ENCODE measurements around the gene NCOA6. TPM values are rescaled to one million over a fixed set of nuclear protein-coding genes. Genes with fewer than 3 reads are reported as not detected.
"Not testable (repeated sequence)": the region's sequence is repeated elsewhere in the genome, so short reads cannot be mapped to it uniquely, and the experiment has no call there.

NCOA6 gene
- total RNA-seq, 2 experiments from 2014 or later: 8.8 to 24.4 TPM

GRCh38 chr20:34781220-34781619 lies 44.2 kb downstream of the NCOA6 start:
- Histone ChIP-seq H3K36me3 (ENCODE audit: insufficient read depth, low read length) (peaks cover 12% of the 10 kb centered on the region), H2AFZ (ENCODE audit: low read length) (no peak overlapping the region), H3K27ac (ENCODE audit: low read depth, low read length, poor library complexity, severe bottlenecking) (no peak overlapping the region), H3K79me2 (ENCODE audit: insufficient read depth, low read depth, low read length) (no peaks in the 10 kb centered on the region), H4K20me1 (ENCODE audit: insufficient read depth, low read length) (no peaks in the 10 kb centered on the region), H3K4me3 (ENCODE audit: low read depth, low read length, poor library complexity, severe bottlenecking) (no peak overlapping the region), H3K9me2 (ENCODE audit: insufficient read depth, low read length) (no peaks in the 10 kb centered on the region), H3K4me1 (ENCODE audit: insufficient read depth, low read length, poor library complexity, severe bottlenecking) (no peaks in the 10 kb centered on the region), H3K9me3 (ENCODE audit: low read length) (no peaks in the 10 kb centered on the region), H3K4me2 (ENCODE audit: low read length) (no peak overlapping the region)
- DNase-seq (ENCODE audit: low spot score): no peak
- ChIA-PET POLR2A (no interaction called here), CTCF (ENCODE audit: unreplicated experiment) (no interaction called here)
- intact Hi-C loops (cut with micrococcal nuclease; ENCODE audit: unreplicated experiment): no loop called here
- BruUV-seq (replicated peaks): no TSS peak
- TF ChIP-seq CTCF (conservative IDR thresholded peaks at IDR 0.05; ENCODE audit: low read length) (no peak), EZH2phosphoT487 (IDR thresholded peaks at IDR 0.05; ENCODE audit: borderline replicate concordance, low read depth, low read length) (no peak)

- H3K9me3 ChIP-seq (ENCODE audit: low read length); H3K79me2 ChIP-seq (ENCODE audit: insufficient read depth, low read depth, low read length); H3K27ac ChIP-seq (ENCODE audit: low read depth, low read length, poor library complexity, severe bottlenecking); BruUV-seq (replicated peaks); intact Hi-C loops (cut with micrococcal nuclease; ENCODE audit: unreplicated experiment); H3K4me2 ChIP-seq (ENCODE audit: low read length); CTCF ChIA-PET (ENCODE audit: unreplicated experiment); H3K9me2 ChIP-seq (ENCODE audit: insufficient read depth, low read length); DNase-seq (ENCODE audit: low spot score); H3K4me3 ChIP-seq (ENCODE audit: low read depth, low read length, poor library complexity, severe bottlenecking); H2AFZ ChIP-seq (ENCODE audit: low read length); H3K4me1 ChIP-seq (ENCODE audit: insufficient read depth, low read length, poor library complexity, severe bottlenecking); POLR2A ChIA-PET; H4K20me1 ChIP-seq (ENCODE audit: insufficient read depth, low read length): not testable (repeated sequence)
- H3K36me3 ChIP-seq (ENCODE audit: insufficient read depth, low read length): peaks cover 13% of the 10 kb centered on the region
These were observed 45.2 kb downstream of the NCOA6 start for GRCh38 chr20:34780291-34780690.

- H3K9me3 ChIP-seq (ENCODE audit: low read length): no peaks in the 10 kb centered on the region
- TF ChIP-seq CTCF (conservative IDR thresholded peaks at IDR 0.05; ENCODE audit: low read length) (no peak), EZH2phosphoT487 (IDR thresholded peaks at IDR 0.05; ENCODE audit: borderline replicate concordance, low read depth, low read length) (no peak)
- no peaks in the 10 kb centered on the region for H3K4me1 ChIP-seq (ENCODE audit: insufficient read depth, low read length, poor library complexity, severe bottlenecking)
- H3K9me2 ChIP-seq (ENCODE audit: insufficient read depth, low read length): no peaks in the 10 kb centered on the region
- peaks cover 25% of the 10 kb centered on the region for H3K36me3 ChIP-seq (ENCODE audit: insufficient read depth, low read length)
- intact Hi-C loops (cut with micrococcal nuclease; ENCODE audit: unreplicated experiment): no loop called here
- H3K4me2 ChIP-seq (ENCODE audit: low read length): no peak overlapping the region
- ChIA-PET CTCF (ENCODE audit: unreplicated experiment) (no interaction called here), POLR2A (interaction anchor here (0.7 kb wide), 1 partner anchor 482 kb away, joined by 4 read pairs; no protein-coding TSS in a partner anchor)
- no peak overlapping the region for H3K4me3 ChIP-seq (ENCODE audit: low read depth, low read length, poor library complexity, severe bottlenecking)
- DNase-seq (ENCODE audit: low spot score): no peak
- H4K20me1 ChIP-seq (ENCODE audit: insufficient read depth, low read length): no peaks in the 10 kb centered on the region
- BruUV-seq (replicated peaks): no TSS peak
- H3K79me2 ChIP-seq (ENCODE audit: insufficient read depth, low read depth, low read length): no peaks in the 10 kb centered on the region
- H3K27ac ChIP-seq (ENCODE audit: low read depth, low read length, poor library complexity, severe bottlenecking): no peak overlapping the region
- no peak overlapping the region for H2AFZ ChIP-seq (ENCODE audit: low read length)
These were observed 49.3 kb downstream of the NCOA6 start for GRCh38 chr20:34776177-34776576.

Measured in OCI-LY7 (cell line).